ENCODE data around the gene PPEF1.
"Not testable (repeated sequence)": the region's sequence is repeated elsewhere in the genome, so short reads cannot be mapped to it uniquely, and the experiment has no call there.

The PPEF1 gene

DNA sequence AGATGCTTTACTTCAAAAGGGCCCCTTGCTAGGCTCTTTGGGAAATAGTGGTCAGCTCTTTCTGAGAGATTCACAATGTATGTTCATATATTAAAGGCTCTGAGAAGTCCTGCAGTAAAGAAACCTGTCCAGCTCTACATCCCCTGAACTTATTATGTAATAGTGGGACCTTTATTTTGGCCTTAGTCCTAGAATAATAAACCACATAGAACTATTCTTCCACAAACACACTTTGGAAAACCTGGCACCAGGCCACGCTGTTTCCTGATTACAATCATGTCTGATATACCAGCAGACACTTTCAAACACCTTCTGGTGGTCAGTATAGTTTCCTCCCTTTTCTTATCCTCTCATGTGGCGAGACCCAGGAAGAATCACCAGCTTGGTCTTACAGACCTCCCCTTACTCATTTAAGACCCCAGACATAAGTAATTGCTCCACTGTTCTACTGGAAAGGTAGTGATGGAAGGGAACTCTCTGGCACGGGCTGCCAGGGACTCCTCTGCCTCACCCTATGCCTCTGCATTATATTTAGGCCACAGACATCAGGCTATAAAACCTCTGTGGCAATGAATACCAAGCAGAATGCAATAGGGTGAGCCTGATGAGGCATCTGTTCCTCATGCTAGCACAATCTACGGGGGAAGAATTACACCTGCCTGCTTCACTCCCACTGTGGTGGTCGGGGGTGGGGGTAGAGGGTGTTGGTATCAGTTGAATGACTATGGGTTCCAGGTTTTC lies 5.7 kb upstream of the PPEF1 start:
- no peak for DNase-seq (ENCODE audit: low spot score)

- no peak for DNase-seq (ENCODE audit: low spot score)
Observed at GRCh38 chrX:18702362-18703195, 4.9 kb upstream of the PPEF1 start.

- DNase-seq (ENCODE audit: low spot score), result no peak
Observed at GRCh38 chrX:18709833-18710232, 2.4 kb downstream of the PPEF1 start.

- no peak for DNase-seq (ENCODE audit: low spot score)
Observed at GRCh38 chrX:18714910-18715309, 7.5 kb downstream of the PPEF1 start.

- no peak for DNase-seq (ENCODE audit: low spot score)
Observed at GRCh38 chrX:18719852-18720251, 12.4 kb downstream of the PPEF1 start.

DNA sequence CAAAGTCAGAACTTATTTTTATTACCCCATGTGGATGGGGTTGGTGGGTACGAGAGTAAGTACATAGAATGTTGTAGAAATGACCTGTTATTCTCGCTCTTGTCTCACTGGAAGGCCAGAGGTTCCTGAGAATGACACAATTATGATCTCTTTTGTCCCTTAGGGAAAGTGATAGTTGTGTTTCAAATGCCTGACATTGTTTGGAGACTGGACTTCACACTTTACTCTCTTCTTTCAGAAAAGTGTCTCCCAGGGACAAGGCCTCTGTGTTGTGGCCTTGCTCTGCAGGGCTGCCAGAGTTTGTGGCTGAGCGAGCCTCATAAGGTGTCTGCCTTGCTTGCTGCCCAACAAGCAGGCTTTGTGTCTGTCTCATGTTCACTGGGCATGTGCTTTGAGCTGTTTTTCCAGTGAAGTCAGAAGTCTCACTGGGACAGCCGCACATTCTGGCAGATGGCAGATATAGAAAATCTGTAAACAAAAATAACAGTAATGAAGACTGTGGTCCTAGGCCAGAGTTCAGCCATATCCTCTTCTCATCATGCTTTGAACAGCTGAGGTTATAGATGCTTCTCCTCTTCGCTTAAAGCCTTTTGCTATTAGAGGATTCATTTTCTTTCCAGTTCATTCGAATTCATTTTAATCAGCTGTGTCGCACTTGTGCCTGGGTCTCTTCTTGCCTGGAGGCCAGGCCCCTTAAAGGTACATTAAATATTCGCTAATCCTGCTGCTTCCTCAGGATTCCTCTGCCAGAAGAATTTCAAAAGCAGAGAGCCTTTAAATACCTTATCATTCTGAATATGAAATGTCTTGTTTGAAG lies 14.4 kb downstream of the PPEF1 start:
- DNase-seq (ENCODE audit: low spot score), result no peak

- DNase-seq (ENCODE audit: low spot score), result no peak
Observed at GRCh38 chrX:18722500-18723071, 15.1 kb downstream of the PPEF1 start.

GRCh38 chrX:18725310-18725943 lies 18.0 kb downstream of the PPEF1 start:
- DNase-seq (ENCODE audit: low spot score), result no peak

GRCh38 chrX:18733287-18733686 lies 25.8 kb downstream of the PPEF1 start:
- DNase-seq (ENCODE audit: low spot score), result no peak

- not testable (repeated sequence) for DNase-seq (ENCODE audit: low spot score)
Observed at GRCh38 chrX:18739609-18740008, 32.2 kb downstream of the PPEF1 start.

DNA sequence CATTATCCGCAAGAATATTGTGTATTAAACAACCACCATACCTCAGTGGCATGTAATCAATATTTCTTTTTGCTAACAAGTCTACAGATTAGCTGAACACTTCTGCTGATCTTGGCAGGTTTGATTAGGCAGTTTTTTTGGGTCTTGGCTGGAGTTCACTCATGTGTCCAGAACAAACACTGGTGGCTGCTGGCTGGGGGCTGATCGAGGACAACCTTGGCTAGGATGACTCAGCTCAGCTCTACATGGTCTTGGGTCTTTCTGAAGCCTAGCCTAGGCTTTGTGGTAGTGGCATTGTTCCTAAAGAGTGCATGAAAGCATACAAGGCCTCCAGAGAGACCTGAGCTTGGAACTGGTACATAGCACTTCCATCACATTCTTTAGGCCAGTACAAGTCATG lies 41.1 kb downstream of the PPEF1 start:
- no peak for DNase-seq (ENCODE audit: low spot score)

GRCh38 chrX:18753631-18754030 lies 46.2 kb downstream of the PPEF1 start:
- DNase-seq (ENCODE audit: low spot score), result no peak

DNA sequence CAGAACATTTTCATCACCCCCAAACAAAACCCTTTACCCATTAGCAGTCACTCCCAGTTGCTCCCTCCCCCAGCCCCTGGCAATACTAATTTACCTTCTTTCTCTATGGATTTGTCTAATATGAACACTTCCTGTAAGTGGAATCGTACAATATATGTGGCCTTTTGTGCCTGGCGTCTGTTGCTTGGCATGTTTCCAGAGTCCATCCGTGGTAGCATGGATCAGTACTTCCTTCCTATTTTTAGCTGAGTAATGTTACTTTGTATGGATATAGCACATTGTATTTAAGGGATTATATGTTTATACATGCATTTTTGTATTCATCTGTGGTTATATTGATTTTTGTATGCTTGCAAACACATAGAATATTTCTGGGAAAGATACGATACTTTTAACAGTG lies 48.2 kb downstream of the PPEF1 start:
- no peak for DNase-seq (ENCODE audit: low spot score)

DNA sequence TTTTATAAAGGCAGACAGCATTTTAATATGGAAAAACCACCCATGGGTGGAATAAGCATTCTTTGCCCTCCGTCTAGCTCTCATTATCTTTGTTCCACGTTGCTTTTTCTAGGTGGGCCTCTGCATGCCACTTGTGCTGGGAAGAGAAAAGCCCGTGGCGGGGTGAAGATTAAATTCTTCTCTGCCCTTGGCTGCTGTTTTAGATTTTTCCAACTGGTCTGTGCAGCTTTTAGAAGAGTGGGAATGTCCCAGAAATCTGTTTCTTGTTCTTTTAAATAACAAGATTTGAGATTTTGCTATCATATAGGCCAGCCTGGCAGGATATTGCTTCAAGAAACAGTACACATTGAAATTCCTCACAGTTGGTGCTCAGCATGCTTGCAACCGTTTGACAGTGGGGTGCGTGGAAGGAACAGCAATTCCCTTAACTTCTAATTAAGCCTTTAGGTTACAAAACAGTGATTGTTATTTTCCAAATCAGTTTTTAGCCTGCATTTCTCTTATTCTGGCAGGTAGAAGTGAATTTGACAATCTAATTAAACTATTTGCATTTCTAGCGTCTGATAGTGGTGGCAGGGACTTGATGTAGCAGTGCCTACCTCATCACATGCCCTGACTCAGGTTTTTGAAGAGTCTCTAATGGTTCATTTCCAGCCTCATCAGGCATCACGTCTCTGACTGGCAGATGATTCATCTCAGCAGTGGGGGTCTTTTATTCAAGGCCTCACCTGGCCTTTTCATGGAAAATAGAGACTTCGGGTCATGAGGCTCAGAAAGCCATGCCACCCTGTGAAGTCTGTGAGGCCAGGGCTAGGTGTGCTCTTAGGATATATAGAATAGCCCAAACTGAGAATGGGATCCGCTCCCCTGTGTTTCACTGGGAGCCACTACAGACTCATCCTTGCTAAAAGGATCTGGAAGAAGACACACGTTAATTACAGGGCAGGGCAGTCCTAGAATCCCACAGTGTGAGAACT lies 50.8 kb downstream of the PPEF1 start:
- DNase-seq (ENCODE audit: low spot score), result no peak

DNA sequence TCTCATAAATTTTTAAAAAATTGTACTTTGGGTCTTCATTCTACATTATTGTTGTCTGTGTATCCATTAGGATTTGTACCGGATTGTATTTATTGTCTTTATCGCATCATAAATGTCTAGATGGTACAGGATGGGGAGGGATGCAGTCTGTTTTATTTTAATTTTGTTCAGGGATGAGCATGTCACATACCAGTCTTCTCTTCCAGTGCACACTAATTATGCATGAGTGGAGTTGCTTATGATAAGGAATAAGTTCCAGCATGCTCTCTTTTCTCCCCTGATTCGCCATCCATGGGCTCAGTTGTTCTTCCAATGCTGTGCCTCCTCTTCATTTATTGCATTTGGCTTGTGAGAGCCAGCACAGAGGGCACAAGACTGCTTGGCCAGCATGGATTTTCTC lies 54.3 kb downstream of the PPEF1 start:
- DNase-seq (ENCODE audit: low spot score), result no peak

DNA sequence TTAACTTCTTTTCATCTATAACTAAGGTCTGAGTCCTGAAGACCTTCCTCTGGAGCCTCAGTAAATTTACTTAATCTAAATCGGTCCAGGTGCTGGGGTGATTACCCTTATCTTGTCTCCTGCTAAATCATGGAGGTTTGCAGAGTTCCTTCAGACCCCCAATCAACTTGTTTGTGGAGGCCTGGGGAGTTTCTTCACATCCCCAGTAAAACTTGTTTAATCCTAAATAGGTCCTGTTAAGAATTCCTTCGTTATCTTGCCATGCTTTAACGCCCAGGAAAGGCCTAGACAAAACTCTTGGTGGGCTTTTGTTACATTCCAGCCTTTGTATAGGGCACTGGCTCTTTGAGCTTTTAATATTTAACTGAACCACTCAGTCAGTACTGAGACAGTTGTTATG lies 55.7 kb downstream of the PPEF1 start:
- DNase-seq (ENCODE audit: low spot score), result not testable (repeated sequence)

DNA sequence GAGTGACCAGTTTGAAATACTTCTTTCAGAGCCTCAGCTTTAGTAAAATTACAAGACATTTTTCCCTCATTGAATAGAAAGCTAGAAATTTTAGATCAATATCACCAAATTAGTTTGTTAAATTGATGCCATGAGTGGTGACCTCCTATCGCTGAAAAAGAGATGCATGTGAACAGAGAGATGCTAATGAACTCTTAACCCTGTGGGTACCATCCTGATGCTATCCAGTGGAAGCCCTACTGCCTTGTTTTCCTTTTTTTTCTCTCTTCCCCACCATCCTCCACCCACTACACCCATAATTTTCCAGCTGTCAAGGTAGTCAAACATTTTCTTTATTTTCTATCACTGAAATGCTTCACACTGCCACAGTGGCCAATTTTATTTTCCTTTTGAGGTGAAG lies 61.9 kb downstream of the PPEF1 start:
- no peak for DNase-seq (ENCODE audit: low spot score)

GRCh38 chrX:18769812-18770573 lies 62.5 kb downstream of the PPEF1 start:
- no peak for DNase-seq (ENCODE audit: low spot score)

- DNase-seq (ENCODE audit: low spot score), result no peak
Observed at GRCh38 chrX:18789916-18790315, 82.5 kb downstream of the PPEF1 start.

GRCh38 chrX:18792828-18793227 lies 85.4 kb downstream of the PPEF1 start:
- no peak for DNase-seq (ENCODE audit: low spot score)

All from CD4-positive, alpha-beta T cell treated with Interleukin-15 for 4 hours (primary cell).